NCI-H128 (cell line): ENCODE data around the gene SCTR.

Experiments used
- DNase-seq: peaks from one replicate; lab custom pipeline; 2025; ENCODE audit not compliant: unreplicated experiment; lab: John Stamatoyannopoulos, UW

The SCTR gene

GRCh38 chr2:119475857-119476244 lies 48.4 kb downstream of the SCTR start:
- DNase-seq: no peak

- DNase-seq: no peak
Measured at GRCh38 chr2:119475225-119475856, 48.9 kb downstream of the SCTR start.

GRCh38 chr2:119474371-119475224 lies 49.7 kb downstream of the SCTR start:
- no peak for DNase-seq

DNA sequence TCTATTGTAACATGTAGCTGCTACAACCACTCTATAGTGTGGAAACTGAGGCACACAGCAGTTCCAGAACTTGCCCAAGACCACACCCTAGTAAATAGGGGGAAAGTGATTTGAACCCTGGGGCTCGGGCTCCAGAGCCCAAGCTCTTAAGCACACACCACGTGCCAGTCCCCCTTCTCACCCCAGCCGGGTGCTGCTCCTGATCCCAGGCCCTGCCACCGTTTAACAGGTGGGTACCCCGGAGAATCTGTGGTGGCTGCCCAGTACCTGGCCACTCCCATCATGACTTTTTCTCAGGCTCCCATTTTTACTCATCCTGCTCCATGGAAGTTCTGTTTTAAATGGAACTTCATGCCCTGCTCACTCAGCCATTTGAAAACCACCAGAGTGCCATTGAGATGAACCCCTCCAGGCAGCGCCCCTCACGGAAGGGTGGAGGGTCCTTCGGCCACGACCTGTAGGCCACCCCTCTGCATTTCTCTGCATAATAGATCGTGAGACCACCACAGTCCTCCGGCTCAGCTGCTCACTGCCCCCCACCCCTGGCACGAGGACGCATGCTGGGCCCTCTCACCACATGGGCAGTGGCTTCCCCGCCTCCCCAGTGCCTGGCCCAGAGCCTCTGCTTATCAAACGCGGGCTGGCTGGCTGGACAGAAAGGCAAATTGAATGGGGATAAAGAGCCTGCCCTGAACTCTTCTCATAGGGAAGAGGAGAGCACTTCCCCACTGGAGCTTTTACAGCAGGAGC lies 50.5 kb downstream of the SCTR start:
- DNase-seq: no peak

DNA sequence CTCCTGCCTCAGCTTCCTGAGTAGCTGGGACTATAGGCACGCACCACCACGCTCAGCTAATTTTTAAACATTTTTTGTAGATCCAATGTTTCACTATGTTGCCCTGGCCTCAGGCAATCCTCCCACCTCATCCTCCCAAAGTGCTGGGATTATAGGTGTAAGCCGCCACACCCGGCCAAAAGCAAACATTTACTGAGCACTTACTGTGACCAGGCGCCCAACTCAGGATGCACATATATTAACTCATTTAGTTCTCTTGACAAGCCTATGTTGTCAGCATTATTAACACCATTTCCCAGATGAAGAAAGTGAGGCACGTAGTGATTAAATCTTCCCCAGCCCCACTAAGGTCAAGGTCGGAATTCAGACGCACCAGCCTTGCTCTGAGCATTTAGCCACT lies 51.5 kb downstream of the SCTR start:
- no peak for DNase-seq

DNA sequence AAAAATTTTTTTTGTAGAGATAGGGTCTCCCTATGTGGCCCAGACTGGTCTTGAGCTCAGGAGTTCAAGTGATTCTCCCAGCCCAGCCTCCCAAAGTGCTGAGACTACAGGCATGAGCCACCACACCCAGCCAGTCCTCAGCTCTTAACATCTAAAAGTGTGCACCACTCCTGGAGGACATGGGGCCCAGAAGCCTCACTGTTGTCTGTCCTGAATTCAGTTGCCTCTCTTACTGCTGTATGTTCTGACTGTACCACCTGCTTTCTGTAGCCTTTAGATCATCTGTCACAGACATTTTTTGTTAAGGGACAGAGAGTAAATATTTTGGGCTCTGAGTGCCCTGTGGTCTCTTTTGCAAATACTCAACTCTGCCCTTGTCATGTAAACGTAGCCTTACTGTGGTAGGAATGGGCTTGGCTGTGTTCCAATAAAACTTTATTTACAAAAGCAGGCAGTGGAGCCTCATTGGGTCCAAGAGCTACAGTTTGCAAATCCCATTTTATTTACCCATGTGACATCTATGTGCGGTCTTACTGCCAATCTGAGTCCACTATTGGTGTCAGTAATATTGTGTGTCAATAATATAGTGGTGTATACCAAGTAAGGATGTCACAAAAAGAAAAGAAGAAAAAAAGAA lies 54.5 kb downstream of the SCTR start:
- DNase-seq: no peak

DNA sequence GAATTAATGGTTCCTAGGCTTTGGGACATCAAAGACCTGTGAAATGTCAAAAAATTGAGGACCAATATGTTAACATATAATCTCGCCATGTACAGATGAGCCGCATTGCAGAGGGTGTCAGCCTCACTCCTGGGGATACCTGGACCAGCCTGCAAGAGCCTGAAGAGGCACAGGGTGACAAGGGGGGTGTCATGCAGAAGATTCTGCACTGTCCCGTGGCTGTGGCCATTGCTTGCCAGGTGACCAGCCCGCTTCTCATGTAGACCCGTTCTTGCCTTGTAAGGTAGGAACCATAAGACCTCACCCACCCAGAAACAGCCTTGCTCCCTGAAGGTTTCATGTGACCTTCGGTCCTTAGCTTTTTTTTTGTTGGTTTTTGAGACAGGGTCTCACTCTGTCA lies 55.2 kb downstream of the SCTR start:
- DNase-seq: no peak

- no peak for DNase-seq
Measured at GRCh38 chr2:119468154-119468955, 55.9 kb downstream of the SCTR start.

GRCh38 chr2:119466373-119466772 lies 57.9 kb downstream of the SCTR start:
- no peak for DNase-seq

DNA sequence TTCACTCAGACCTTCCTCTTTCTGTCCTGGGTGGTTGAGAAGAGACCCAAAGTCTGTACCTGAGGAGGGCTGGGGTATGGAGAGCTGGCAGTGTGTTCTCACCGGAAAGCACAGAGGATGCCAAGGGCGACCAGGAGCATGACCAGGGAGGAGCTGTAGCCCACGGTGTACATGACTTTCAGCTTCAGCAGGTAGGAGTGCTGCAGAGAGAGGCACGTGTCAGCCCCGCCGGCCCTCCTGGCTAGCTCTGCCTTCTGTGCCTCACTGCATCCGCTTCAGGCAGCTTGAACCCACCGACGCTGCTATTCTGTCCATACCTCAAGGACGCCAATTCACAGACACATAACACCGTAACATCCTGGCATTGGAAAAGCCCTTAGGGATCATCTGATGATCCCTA lies 58.6 kb downstream of the SCTR start:
- no peak for DNase-seq

GRCh38 chr2:119464981-119465380 lies 59.3 kb downstream of the SCTR start:
- DNase-seq: no peak

GRCh38 chr2:119463990-119464389 lies 60.3 kb downstream of the SCTR start:
- DNase-seq: no peak

DNA sequence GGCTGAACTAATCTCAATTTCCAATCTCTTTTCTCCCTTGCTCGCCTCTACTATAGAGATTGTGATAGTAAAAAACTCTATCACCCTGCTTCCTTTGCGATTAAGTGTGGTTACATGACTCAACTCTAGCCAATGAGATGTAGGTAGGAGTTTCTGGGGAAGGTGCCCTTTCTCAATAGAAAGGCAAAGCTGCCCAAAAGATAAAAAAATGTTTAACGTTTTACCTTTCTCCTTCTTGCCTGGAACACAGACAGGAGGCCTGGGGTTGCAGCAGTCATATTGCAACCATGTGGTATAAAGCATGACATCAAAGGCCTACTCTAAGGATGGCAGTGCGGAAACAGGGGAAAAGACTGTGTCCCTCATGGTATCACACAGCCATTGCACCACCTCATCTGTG lies 61.1 kb downstream of the SCTR start:
- no peak for DNase-seq

- no peak for DNase-seq
Measured at GRCh38 chr2:119462574-119462973, 61.7 kb downstream of the SCTR start.

GRCh38 chr2:119461811-119462210 lies 62.5 kb downstream of the SCTR start:
- no peak for DNase-seq

DNA sequence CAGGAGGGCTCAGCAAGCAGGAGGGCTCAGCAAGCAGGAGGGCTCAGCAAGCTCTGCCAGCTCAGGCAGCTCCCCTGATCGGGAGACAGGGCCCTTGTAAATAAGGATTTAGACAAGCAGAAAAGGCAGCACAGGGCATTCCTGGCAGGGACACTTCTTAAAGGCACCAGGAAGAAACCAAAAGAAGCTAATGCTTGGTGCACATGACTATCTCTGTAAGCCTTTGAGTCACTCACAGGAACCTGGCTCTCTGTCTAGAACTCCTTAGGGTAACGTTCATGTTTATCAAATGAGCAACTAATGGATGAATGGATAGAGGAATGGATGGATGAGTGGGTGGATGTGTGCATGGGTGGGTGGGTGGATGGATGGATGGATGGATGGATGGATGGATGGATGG lies 64.2 kb downstream of the SCTR start:
- no peak for DNase-seq

DNA sequence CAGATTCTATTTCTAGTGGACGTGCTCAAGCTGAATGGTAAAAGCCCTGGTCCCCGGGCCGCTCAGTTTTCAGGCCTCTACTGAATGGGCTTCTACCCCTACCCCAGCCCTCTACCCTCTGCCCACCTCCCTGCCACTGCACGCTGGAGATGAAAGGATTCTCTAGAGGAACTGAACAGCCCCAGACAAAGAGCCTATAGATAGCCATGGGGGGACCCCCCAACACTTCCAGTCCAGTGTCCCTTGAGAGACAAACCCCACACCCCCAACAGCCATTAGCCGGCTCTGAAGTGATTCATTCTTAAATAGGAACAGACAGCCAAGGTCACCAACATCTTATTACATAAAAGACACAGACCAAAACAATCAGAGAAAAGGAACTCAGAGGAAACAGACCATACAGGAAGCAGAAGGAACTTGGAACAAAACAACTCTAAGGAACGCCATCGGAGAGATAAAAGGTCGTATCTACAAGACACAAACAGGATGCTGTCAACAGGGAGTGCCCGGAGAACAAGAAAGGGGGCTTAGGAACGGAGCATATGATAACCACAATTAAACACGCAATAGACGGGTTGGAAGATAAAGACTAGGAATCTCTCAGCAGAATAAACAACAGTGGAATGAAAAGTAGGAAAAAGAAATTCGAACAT lies 69.1 kb downstream of the SCTR start:
- DNase-seq: no peak

DNA sequence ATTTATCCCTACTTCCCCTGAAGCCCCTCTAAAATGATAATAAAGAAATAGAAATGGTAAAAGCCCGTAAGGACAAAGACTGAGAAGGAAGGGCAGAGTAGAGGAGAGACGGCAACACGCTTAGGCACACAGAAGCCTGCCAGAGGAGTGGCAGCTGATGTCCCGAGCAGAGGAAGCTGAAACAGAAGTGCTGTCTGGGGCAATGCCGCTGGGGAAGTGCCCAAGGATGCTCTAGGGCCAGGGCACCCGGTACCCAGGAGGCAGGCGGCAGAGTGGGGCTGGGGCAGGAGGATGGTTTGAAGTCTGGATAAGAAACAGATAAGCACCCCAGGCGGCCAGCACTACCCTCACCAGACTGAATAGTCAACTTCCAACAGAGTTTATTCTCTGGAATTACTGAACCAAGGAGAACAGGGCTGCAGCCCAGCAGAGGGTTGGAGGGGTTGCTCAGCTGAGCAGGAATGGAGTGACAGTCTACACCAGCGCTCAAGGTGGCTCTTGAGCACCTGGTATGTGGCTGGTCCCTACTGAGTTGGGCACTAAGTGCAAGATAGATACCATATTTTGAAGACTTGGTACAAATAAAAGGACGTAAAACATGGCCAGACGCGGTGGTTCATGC lies 70.2 kb downstream of the SCTR start:
- DNase-seq: no peak

- no peak for DNase-seq
Measured at GRCh38 chr2:119451336-119452050, 72.8 kb downstream of the SCTR start.
